ENCODE results near the gene KIF9.

GRCh38 chr3:47288966-47289910 lies 6.6 kb upstream of the KIF9 start:
- no peak for TF ChIP-seq CTCF (IDR thresholded peaks at IDR 0.05)
- TF ChIP-seq POLR2AphosphoS5 (IDR thresholded peaks at IDR 0.05), result no peak
- TF ChIP-seq POLR2A (IDR thresholded peaks at IDR 0.05), result no peak
- TF ChIP-seq EP300 (IDR thresholded peaks at IDR 0.05), result no peak

All from suprapubic skin (tissue), 4 donors.